ENCODE results near the gene LRRN4CL. TPM values are rescaled to one million over a fixed set of nuclear protein-coding genes. Genes with fewer than 3 reads are reported as not detected.

The LRRN4CL gene
- polyA plus RNA-seq, 3 donors from 2014 or later = not detected

DNA sequence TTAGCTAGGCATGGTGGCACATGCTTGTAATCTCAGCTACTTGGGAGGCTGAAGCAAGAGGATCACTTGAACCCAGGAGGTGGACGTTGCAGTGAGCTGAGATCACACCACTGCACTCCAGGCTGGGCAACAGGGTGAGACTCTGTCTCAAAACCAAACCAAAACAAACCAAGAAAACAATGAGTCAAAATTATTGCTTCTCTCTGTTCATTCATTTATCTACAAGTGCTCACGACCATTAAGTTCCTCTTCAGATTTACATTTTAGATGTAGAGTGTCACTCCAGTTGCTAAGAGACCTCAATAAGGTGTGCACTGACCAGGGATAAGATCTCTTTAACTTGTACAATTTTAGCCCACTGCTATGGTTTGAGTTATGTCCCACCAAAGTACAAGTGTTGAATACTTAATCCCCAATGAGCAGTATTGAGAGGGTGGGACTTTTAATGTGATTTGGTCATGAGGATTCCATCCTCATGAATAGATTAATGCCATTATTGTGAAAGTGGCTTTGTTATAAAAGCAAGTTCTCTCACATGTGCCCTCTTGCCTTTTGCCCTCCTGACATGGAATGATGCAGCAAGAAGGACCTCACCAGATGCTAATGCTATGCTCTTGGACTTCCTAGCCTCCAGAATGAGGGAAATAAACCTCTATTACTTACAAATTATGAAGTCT lies 30.1 kb upstream of the LRRN4CL start:
- Mint-ChIP-seq H3K4me1 (peaks cover 27 to 40% of the 10 kb centered on the region in 2 donors), H3K9me3 (no peaks in the 10 kb centered on the region), H3K36me3 (peaks cover 40 to 79% (median 65%) of the 10 kb centered on the region in 3 donors), H3K27me3 (ENCODE audit: low read depth in 3 of 3) (no peaks in the 10 kb centered on the region), H3K4me3 (no peak overlapping the region), H3K27ac (peak overlapping the region in 2 of 6 donors; percentile 40)
- no peak for DNase-seq

DNA sequence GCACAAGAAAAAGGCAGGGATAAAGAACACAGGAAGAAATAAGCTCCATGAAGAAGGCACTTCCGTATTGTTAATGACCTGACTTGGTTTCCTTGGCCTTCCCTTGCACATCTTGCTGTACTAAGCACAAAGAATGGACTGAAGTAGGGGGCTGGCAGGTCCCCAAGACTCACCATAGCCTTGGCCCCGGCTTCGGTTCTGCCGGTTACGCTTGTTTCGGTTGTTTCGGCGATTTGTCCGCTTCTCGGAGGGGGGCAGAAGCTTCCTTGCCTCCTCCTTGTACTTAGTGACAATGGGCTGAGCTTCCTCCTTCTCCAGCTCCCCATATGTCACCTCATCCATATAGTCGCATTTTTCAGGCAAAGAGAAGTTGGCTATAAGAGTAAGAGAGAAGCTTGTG lies 27.5 kb upstream of the LRRN4CL start:
- no peak overlapping the region for H3K27ac Mint-ChIP-seq
- no peaks in the 10 kb centered on the region for H3K27me3 Mint-ChIP-seq (ENCODE audit: low read depth in 3 of 3)
- H3K36me3 Mint-ChIP-seq = peaks cover 37 to 59% (median 49%) of the 10 kb centered on the region in 3 donors
- H3K4me3 Mint-ChIP-seq = no peak overlapping the region
- H3K9me3 Mint-ChIP-seq = no peaks in the 10 kb centered on the region
- no peak for DNase-seq
- peaks cover 13 to 35% of the 10 kb centered on the region in 2 donors for H3K4me1 Mint-ChIP-seq

DNA sequence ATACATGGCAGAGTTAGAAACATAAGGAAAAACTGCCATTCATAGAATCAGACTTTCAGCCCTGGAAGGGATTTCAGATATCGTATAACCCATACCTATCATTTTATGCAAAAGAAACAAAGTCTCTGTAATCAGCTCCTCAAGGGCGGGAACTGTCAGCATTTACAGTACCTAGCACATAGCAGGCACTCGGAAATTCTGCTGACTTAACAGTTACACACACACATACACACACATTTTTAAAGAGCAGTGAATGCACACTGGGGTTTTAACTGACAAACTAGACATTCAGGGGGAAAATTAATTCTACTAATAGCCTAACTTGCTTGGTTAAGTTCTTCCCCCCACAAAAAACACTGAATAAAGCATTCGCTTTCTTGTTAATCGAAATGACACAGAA lies 26.9 kb upstream of the LRRN4CL start:
- Mint-ChIP-seq H3K4me3 (no peak overlapping the region), H3K36me3 (peaks cover 31 to 53% (median 43%) of the 10 kb centered on the region in 3 donors), H3K27me3 (ENCODE audit: low read depth in 3 of 3) (no peaks in the 10 kb centered on the region), H3K9me3 (no peaks in the 10 kb centered on the region), H3K27ac (peak overlapping the region in 2 of 6 donors; percentile 12 to 23), H3K4me1 (peaks cover 13 to 35% of the 10 kb centered on the region in 2 donors)
- no peak for DNase-seq

DNA sequence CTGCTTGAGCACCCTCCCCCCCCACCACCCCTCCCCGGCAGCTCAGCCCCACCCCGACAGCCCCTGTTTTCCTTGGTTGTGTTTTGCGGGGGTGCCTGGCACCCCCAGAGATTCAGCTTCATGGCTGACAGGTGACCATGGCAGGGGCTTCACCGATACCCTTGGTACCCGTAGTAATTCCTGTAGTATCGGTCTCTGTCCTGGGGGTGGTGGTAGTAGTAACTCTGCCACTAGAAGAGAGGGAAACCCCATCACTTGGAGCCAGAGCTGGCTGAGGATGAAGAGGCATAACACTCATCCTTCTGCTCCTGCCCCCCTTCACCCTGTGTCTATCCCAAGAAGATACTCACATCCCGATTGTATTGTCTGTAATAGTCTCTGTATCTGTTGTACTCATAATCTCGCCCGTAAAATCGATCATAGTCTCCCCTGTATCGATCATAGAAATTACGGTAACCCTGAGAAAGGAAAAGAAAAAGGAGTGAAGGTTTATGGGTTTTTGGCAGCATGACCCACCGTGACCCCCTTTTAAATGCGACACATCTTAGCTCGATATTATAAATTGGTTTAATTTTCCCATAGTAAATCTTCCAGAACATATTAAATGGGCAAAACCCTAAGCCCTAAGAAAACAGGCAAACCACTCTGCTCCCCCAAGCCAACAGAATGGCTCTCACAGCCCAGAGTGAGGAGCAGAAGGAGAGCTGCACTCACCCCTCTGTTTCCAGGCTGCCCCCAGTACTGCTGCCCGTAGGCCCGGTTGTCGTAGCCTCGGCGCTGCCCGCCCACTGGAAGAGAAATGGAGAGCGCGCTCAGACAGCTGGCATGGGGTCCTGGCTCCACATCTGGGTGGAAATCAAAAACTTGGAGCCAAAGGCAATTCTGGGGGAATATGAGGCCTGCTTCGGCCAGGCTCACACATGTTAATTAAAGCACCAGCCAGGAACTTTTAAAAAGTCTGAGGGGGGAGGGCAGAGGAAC lies 26.1 kb upstream of the LRRN4CL start:
- Mint-ChIP-seq H3K36me3 (peaks cover 26 to 48% (median 38%) of the 10 kb centered on the region in 3 donors), H3K4me1 (peaks cover 14 to 38% of the 10 kb centered on the region in 2 donors), H3K27ac (peak overlapping the region in 5 of 6 donors; percentile 8 to 59 (median 23)), H3K4me3 (no peak overlapping the region), H3K9me3 (no peaks in the 10 kb centered on the region), H3K27me3 (ENCODE audit: low read depth in 3 of 3) (no peaks in the 10 kb centered on the region)
- DNase-seq = no peak

DNA sequence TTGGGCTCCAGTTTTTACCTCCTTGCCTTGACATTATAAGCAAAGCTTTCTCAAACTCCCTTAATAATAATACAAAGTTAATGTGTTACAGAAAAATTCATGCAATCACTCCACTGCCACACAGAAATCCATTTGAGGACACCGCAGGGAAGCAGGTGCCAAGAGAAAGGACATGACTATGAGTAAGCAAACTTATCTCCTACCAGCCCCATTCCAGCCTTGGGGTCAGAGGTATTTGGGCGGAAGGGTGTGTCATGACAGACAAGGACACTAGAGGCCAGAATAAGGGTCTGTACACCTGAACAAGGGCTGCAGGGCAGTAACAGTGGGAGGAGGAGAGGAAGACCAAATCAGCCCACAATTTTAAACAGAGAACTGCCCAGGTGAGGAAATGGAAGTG lies 24.0 kb upstream of the LRRN4CL start:
- no peak for DNase-seq
- peaks cover 15 to 39% (median 29%) of the 10 kb centered on the region in 3 donors for H3K36me3 Mint-ChIP-seq
- H3K4me1 Mint-ChIP-seq = peaks cover 30 to 52% of the 10 kb centered on the region in 2 donors
- H3K9me3 Mint-ChIP-seq = no peaks in the 10 kb centered on the region
- H3K4me3 Mint-ChIP-seq = no peak overlapping the region
- H3K27ac Mint-ChIP-seq = peak overlapping the region; percentile 28 to 90 (median 71)
- peaks cover 2 to 6% (median 4%) of the 10 kb centered on the region in 3 donors for H3K27me3 Mint-ChIP-seq (ENCODE audit: low read depth in 3 of 3)

DNA sequence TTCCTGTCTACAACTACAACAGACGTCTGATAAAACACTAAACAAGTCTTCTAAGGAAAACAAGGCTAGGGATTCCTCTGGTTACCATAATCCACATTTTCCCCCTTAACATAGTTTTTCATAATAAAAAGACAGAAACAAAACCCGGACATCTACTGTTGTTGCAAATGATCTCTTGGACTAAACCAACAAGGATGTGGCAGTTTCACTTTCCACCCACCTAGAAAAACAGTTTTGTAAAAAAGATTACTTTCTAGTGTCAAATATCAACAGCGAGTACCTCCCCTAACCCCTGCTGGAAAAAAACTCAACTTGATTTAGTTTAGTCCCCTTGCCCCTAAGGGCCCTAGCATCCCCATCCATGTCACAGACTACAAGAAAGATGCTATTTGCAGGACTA lies 23.5 kb upstream of the LRRN4CL start:
- DNase-seq = no peak
- H3K4me3 Mint-ChIP-seq = peak overlapping the region in 2 of 5 donors; percentile 13
- no peaks in the 10 kb centered on the region for H3K9me3 Mint-ChIP-seq
- peak overlapping the region; percentile 18 to 90 (median 71) for H3K27ac Mint-ChIP-seq
- H3K36me3 Mint-ChIP-seq = peaks cover 11 to 34% (median 25%) of the 10 kb centered on the region in 3 donors
- peaks cover 2 to 6% (median 4%) of the 10 kb centered on the region in 3 donors for H3K27me3 Mint-ChIP-seq (ENCODE audit: low read depth in 3 of 3)
- H3K4me1 Mint-ChIP-seq = peaks cover 30 to 53% of the 10 kb centered on the region in 2 donors

DNA sequence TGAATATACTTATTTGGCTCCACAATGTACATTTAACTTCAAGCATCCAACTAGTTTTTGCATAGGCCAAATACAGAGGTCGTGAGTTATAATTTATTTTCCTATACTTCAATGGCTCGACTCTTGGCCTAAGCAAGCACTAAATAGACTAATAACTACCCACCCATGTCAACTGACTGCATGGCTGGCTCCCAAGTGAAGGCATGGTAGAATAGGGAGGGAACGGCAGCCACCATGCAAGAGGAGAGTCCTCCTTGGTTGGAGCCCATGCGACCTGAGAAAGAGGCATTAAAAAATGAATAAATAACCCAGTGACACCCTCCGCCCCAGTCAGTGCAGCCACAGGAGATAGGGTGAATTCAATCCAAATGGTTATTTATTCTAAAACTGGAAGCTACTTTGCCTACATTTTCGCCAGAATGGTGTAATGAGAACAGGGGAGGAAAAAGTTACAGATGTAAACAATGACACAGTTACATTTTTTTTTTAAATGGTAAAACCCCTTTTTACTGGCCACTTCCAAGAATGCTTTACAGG lies 23.0 kb upstream of the LRRN4CL start:
- peaks cover 33 to 53% of the 10 kb centered on the region in 2 donors for H3K4me1 Mint-ChIP-seq
- peak overlapping the region; percentile 26 to 90 (median 74) for H3K27ac Mint-ChIP-seq
- peaks cover 2 to 6% (median 4%) of the 10 kb centered on the region in 3 donors for H3K27me3 Mint-ChIP-seq (ENCODE audit: low read depth in 3 of 3)
- DNase-seq = no peak
- H3K4me3 Mint-ChIP-seq = peak overlapping the region in 1 of 5 donors; percentile 15
- H3K9me3 Mint-ChIP-seq = no peaks in the 10 kb centered on the region
- peaks cover 10 to 32% (median 23%) of the 10 kb centered on the region in 3 donors for H3K36me3 Mint-ChIP-seq

DNA sequence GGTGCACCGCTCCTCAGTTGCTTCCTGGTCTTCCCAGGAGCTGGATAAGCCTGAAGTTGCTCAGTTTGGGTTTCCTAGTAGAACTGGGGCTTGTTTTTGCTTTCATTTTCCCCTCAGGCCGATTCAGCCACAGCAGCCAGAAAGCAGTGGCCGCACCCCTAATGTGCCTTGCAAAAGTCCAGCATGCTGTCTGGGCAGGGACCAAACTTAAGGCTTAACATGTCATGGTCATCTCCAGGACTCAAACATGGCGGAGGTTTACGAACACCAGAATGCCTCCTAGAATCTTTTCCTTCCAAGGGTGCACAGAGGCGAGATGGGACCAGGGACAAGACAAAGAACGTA lies 20.6 kb upstream of the LRRN4CL start:
- DNase-seq = no peak
- H3K9me3 Mint-ChIP-seq = no peaks in the 10 kb centered on the region
- peak overlapping the region; percentile 91 to 96 (median 93) for H3K4me3 Mint-ChIP-seq
- peak overlapping the region; percentile 94 to 98 (median 97) for H3K27ac Mint-ChIP-seq
- peaks cover 4 to 11% (median 5%) of the 10 kb centered on the region in 3 donors for H3K36me3 Mint-ChIP-seq
- peaks cover 49 to 68% of the 10 kb centered on the region in 2 donors for H3K4me1 Mint-ChIP-seq
- H3K27me3 Mint-ChIP-seq (ENCODE audit: low read depth in 3 of 3) = peaks cover 2 to 11% (median 8%) of the 10 kb centered on the region in 3 donors

DNA sequence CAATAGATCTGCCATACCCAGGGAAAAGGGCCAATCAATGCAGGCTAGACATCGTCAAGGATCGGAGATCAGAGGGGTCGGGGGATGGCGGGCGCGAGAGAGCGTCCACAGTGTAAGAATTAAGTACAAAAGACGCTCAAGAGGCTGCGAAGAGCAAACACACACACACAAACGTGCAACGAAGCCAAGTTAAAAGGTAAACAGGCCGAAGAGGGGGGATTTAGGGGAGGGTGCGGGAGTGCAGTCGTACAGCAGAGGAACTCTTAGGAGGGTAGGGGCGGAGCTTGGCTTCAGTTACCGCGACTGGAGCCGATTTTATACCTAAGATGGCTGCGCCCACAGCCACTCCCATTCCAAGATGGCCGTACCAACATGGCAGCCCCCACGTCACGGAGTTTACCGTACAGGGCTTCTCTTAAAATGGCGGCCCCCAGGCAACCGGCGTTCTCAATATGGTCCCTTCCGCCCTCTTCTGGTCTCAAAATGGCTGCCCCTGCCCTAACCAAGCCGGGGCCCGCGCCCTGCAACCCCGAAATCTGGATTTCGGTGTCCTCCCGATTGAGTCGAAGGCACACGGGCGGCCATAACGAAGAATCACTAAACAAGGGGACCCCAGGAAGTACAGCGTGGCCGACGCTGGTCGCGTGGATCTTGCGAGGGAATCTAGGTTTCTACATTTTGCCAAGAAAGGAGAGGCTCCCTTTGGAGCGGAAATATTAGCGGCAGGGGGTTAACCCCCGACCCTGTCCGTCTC lies 20.1 kb upstream of the LRRN4CL start:
- DNase-seq = peak; percentile 95 to 96 (median 96)
- peaks cover 4 to 7% (median 5%) of the 10 kb centered on the region in 3 donors for H3K36me3 Mint-ChIP-seq
- peaks cover 49 to 69% of the 10 kb centered on the region in 2 donors for H3K4me1 Mint-ChIP-seq
- H3K9me3 Mint-ChIP-seq = no peaks in the 10 kb centered on the region
- peaks cover 2 to 11% (median 8%) of the 10 kb centered on the region in 3 donors for H3K27me3 Mint-ChIP-seq (ENCODE audit: low read depth in 3 of 3)
- H3K27ac Mint-ChIP-seq = peak overlapping the region; percentile 94 to 98 (median 97)
- peak overlapping the region; percentile 91 to 96 (median 93) for H3K4me3 Mint-ChIP-seq

DNA sequence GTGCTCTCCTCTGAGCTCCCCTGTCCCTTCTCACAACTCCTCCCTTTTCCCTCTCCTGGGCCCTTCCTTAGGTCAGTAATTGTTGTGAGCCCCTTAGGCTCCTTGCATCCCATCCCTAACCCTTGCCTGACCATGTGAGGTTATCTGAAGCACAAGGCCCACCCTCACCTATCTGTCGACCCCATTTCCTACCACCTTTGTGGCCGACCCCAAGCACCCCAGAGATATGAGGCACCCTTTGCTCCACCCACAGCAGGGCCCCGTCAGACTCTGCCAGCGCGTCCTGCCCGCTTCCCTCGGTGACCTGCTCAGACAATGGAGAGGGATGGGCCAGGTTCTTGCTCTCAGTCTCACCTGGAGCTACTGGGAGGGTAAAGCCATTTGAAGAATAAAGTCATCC lies 19.5 kb upstream of the LRRN4CL start:
- no peak for DNase-seq
- H3K27ac Mint-ChIP-seq = peak overlapping the region; percentile 94 to 98 (median 97)

DNA sequence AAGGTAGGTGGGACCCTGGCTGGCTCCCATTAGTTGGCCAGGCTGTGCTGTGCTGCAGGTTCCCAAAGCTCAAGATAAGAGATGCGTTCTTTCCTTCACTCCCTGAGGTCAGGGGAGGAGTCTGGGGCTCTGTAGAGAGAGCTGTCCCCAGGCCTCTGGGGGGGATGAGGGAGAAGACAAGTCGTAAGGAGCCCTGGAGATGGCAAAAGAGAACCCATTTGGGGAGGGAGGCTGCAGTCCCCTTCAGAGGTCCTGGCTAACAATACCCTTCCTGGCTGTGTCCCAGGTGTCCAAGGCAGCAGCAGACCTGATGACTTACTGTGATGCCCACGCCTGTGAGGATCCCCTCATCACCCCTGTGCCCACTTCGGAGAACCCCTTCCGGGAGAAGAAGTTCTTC lies 19.1 kb upstream of the LRRN4CL start:
- H3K27ac Mint-ChIP-seq = peak overlapping the region; percentile 94 to 98 (median 97)
- DNase-seq = no peak
- peak overlapping the region; percentile 91 to 96 (median 93) for H3K4me3 Mint-ChIP-seq
- peaks cover 1 to 5% (median 5%) of the 10 kb centered on the region in 3 donors for H3K36me3 Mint-ChIP-seq
- H3K4me1 Mint-ChIP-seq = peaks cover 48 to 66% of the 10 kb centered on the region in 2 donors
- no peaks in the 10 kb centered on the region for H3K9me3 Mint-ChIP-seq
- H3K27me3 Mint-ChIP-seq (ENCODE audit: low read depth in 3 of 3) = peaks cover 2 to 11% (median 8%) of the 10 kb centered on the region in 3 donors

More for the DNA sequence above, 19.5 kb upstream of the LRRN4CL start:
- Mint-ChIP-seq H3K9me3 (no peaks in the 10 kb centered on the region), H3K36me3 (peaks cover 4 to 7% (median 5%) of the 10 kb centered on the region in 3 donors), H3K27me3 (ENCODE audit: low read depth in 3 of 3) (peaks cover 2 to 11% (median 8%) of the 10 kb centered on the region in 3 donors), H3K4me3 (peak overlapping the region; percentile 91 to 96 (median 93)), H3K4me1 (peaks cover 49 to 69% of the 10 kb centered on the region in 2 donors)

DNA sequence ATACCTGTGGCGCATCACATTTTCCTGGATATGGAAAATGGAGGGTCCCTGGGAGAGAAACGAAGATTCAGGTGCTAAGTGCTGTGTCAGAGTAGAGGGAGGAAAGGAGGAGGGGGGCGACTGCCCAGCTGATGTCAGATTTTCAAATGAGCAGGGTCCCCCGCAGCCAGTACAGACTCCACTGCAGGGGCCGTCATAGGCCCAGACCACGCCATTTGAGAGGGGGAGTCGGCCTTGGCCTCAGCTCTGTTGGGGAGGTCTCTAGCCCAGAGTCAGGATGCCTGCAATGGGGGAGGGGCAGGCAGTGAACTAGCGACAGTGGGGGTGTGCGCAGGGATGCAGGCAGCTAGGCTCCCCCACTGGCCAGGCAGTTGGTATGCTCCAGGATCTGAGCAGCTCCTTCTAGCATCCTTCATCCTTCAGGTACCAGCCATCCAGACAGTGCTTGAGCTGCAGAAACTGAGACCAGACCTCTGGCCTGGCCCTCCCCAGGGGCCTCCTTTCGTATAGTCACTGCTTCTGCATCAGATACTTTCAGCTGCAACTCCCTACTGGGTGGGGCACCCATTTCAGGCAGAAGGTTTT lies 18.0 kb upstream of the LRRN4CL start, which contains the start of the genes BSCL2 and GNG3:
BSCL2 (minus strand) TSS at position 148 of the 585 bp plus-strand sequence. CDS start 229 bp downstream, outside the sequence.
GNG3 (plus strand) TSS at position 400 of the 585 bp plus-strand sequence. CDS start 620 bp downstream, outside the sequence.
- Mint-ChIP-seq H3K27me3 (ENCODE audit: low read depth in 3 of 3) (peaks cover 2 to 11% (median 8%) of the 10 kb centered on the region in 3 donors), H3K4me3 (peak within 1 kb of the TSS; percentile 91 to 96 (median 93)), H3K4me1 (peaks cover 47 to 56% of the 10 kb centered on the region in 2 donors), H3K27ac (peak within 1 kb of the TSS; percentile 94 to 98 (median 97)), H3K9me3 (no peaks in the 10 kb centered on the region), H3K36me3 (peaks cover 0 to 5% (median 3%) of the 10 kb centered on the region in 3 donors)
- no peak for DNase-seq
